Skeletal muscle tissue (tissue), 4 donors: ENCODE data around the gene LRIT1. TPM values are rescaled to one million over a fixed set of nuclear protein-coding genes. Genes with fewer than 3 reads are reported as not detected.

Source experiments
- H3K27ac ChIP-seq: one replicate; pipeline ENCODE4 v1.7.0; 2013; ENCODE audit warnings: mild to moderate bottlenecking, low read depth, low read length, inconsistent platforms
- H3K27me3 ChIP-seq, 3 donors: one replicate each; pipeline ENCODE4 v1.7.0; 2013; ENCODE audit warnings: low read length in 3 of 3; ENCODE audit not compliant: control insufficient read depth in 3 of 3, insufficient read depth in 3 of 3
- H3K36me3 ChIP-seq, 3 donors: one replicate each; pipeline ENCODE4 v1.7.0; 2013; ENCODE audit warnings: low read length in 3 of 3; ENCODE audit not compliant: control insufficient read depth in 3 of 3, insufficient read depth in 3 of 3
- H3K4me1 ChIP-seq, 3 donors: one replicate each; pipeline ENCODE4 v1.7.0; 2013; ENCODE audit warnings: low read length in 3 of 3, mild to moderate bottlenecking in 3 of 3; ENCODE audit not compliant: control insufficient read depth in 3 of 3, insufficient read depth in 3 of 3
- H3K4me3 ChIP-seq, 3 donors: one replicate each; pipeline ENCODE4 v1.7.0; 2013; ENCODE audit warnings: low read length in 3 of 3
- H3K9ac ChIP-seq, 3 donors: one replicate each; pipeline ENCODE4 v1.7.0; 2013; ENCODE audit warnings: low read length in 3 of 3, mild to moderate bottlenecking in 3 of 3, moderate library complexity in 2 of 3, low read depth in 1 of 3
- H3K9me3 ChIP-seq, 3 donors: one replicate each; pipeline ENCODE4 v1.7.0; 2013; ENCODE audit warnings: low read length in 3 of 3; ENCODE audit not compliant: control insufficient read depth in 3 of 3
- total RNA-seq: library from RNA; depleted of rRNA; stranded (reverse); fragments of >200 nt; gene quantifications from one replicate; pipeline ENCODE4 v1.2.3, GENCODE V29; 2014
- donor health status: Osteomylitis.

Gene LRIT1
- total RNA-seq, 1 donor from 2014 or later = not detected

- H3K4me1 ChIP-seq = no peaks in the 10 kb centered on the region
- no peaks in the 10 kb centered on the region for H3K9me3 ChIP-seq
- no peaks in the 10 kb centered on the region for H3K36me3 ChIP-seq
- no peak overlapping the region for H3K9ac ChIP-seq
- H3K27ac ChIP-seq = no peak overlapping the region
- H3K4me3 ChIP-seq = no peak overlapping the region
- H3K27me3 ChIP-seq = peaks cover 4 to 11% (median 6%) of the 10 kb centered on the region in 3 donors
Measured at GRCh38 chr10:84185526-84186175, 55.7 kb downstream of the LRIT1 start.

- no peaks in the 10 kb centered on the region for H3K36me3 ChIP-seq
- no peak overlapping the region for H3K27ac ChIP-seq
- H3K9me3 ChIP-seq = no peaks in the 10 kb centered on the region
- no peak overlapping the region for H3K4me3 ChIP-seq
- no peaks in the 10 kb centered on the region for H3K4me1 ChIP-seq
- peaks cover 4 to 9% (median 6%) of the 10 kb centered on the region in 3 donors for H3K27me3 ChIP-seq
- no peak overlapping the region for H3K9ac ChIP-seq
Measured at GRCh38 chr10:84184517-84184916, 56.8 kb downstream of the LRIT1 start.

GRCh38 chr10:84181631-84182030 is 59.7 kb downstream of the LRIT1 start:
- no peaks in the 10 kb centered on the region for H3K36me3 ChIP-seq
- H3K9ac ChIP-seq = no peak overlapping the region
- H3K27ac ChIP-seq = no peak overlapping the region
- no peak overlapping the region for H3K4me3 ChIP-seq
- no peaks in the 10 kb centered on the region for H3K4me1 ChIP-seq
- H3K9me3 ChIP-seq = no peaks in the 10 kb centered on the region
- H3K27me3 ChIP-seq = peaks cover 3 to 10% (median 6%) of the 10 kb centered on the region in 3 donors

Other genes starting within 250 kb of the LRIT1 start
- 122 TPM for gene GHITM, start 102.0 kb downstream of the LRIT1 start, total RNA-seq
- not detected for gene GPR15LG, start 67.7 kb downstream of the LRIT1 start, total RNA-seq
- gene CDHR1, start 47.0 kb downstream of the LRIT1 start, total RNA-seq = under 0.01 TPM
- gene LRIT2, start 16.0 kb downstream of the LRIT1 start, total RNA-seq = not detected
- 13.6 TPM for gene RGR, start 3.5 kb upstream of the LRIT1 start, total RNA-seq
- gene CCSER2, start 87.0 kb upstream of the LRIT1 start, total RNA-seq = 43.3 TPM